Stimulated activated CD8-positive, alpha-beta memory T cell treated with anti-CD3 and anti-CD28 coated beads, Interleukin-15, amount 100 ng/mL, for 48 hours (primary cell): ENCODE measurements around the gene COL16A1.
"Not testable (repeated sequence)": the region's sequence is repeated elsewhere in the genome, so short reads cannot be mapped to it uniquely, and the experiment has no call there.

ENCODE experiments used
- DNase-seq, 2 donors: peaks; one replicate each; pipeline ENCODE4 v3.0.0-alpha.2; 2020; ENCODE audit warnings: low read depth in 2 of 2

The COL16A1 gene

DNA sequence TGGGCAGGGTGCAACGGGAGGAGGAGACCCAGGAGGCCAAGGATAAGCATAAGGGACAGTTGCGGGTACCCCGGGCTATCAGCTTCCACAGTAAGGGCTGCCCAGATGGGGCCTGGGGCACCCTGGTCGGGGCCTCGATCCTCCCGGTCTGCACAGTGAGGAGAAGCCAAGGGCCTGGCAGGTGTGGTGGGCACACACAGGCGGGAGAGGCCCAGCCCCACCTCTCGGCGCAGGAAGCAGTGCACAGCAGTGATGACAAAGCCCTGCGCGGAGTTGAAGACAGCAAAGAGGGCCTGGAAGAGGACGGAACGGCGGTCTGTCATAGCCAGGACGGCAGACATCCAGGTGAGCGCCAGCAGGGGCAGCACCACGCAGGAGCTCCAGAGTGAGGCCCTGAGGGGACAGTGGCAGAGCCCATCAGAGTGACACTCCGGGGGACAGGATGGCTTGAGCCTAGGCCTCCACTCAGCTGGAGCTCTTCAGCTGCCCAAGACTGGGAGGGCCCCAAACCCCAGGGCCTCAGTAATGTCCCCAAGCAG lies 29.0 kb upstream of the COL16A1 start:
- no peak for DNase-seq

DNA sequence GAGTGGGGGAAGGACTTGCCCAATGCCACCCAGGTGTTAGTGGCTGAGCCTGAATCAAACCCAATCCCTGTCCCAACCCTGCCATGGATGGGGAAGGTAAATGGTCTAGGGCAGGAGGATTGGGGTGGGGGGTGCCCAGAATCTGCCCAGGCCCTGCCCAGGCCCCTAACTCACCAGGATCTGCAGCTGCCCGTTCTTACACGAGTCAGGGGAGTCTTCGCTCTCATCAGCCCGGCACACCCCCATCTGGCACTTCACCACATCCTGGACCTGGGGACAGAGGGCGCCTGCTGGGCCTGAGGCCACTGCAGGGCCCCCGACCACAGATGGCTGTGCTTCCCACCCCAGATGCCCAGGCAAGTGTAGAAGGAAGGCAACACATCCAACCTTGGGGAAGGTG lies 28.5 kb upstream of the COL16A1 start:
- no peak for DNase-seq

DNA sequence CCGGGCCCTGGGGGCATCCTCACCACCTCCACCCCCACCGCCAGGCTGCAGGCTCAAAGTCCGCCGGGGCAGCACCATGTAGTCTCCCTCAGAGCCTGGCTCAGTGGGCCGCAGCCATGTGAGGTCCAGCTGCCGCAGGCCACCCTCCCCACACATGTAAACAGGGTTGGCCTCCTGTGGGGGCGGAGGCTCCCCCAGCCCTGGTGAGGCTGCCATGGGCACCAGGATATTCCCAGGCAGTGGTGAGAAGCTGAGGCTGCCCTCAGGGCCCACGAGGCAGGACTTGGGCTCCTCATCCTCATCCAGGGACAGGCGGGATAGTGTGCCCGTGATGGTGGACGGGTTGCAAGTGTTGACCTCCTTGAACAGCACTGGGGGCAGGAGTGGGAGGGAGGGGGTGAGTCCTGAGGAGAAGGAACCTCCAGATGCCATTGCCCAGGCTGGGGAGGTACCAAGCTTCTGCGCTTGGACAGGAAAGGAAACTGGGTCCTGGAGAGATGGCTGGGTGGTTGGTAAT lies 27.3 kb upstream of the COL16A1 start:
- DNase-seq: no peak

DNA sequence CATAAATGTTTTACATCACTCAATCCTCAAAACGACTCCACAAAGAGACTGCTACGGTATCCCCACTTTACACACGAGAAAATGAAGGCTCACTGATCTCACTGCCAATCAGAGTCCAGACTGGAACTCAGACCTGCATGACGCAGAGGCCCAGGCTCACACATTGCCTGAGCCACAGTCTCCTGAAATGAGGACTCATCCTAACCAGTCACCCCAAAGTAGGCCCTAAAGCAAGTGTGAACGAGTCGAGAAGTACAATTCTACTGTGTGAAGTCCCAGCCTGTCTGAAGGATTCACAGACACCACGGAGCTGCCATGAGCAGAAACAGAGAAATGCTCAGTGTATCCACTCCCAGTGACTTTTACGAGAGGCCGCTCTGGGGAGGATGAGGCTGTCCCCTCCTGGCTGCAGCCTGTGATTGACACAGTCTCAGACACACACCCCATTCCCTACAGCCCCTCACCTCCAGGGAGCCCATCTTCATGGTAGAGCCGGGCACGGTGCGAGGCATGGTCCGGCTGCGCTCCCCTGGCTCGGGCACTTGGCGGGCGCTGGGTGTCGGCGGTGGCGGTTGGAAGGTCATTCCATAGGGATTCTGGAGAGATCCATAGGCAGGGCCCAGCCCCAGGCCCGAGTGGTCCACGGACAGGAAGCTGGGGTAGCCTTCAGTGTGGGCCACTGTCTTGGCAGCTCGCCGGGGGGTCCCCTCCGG lies 26.7 kb upstream of the COL16A1 start:
- DNase-seq: no peak

DNA sequence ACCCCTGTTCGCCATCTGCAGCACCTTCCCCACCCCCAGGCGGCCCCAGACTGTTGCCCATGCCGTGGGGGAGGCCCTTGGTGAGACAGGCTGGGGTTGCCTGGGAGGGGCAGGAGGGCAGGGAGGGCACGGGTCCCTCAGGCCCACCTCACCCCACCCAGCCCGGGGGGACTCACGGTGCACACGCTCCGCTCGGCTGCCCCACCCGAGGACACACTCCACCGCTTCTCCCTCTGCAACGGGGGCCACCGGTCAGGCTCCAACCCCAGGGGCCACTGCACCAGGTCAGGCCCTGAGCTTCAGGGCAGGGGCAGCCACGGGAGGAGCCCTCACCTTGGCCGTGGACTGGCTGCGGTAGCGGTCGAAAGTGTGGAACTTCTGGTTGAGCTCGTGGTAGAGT lies 24.0 kb upstream of the COL16A1 start:
- DNase-seq: no peak

DNA sequence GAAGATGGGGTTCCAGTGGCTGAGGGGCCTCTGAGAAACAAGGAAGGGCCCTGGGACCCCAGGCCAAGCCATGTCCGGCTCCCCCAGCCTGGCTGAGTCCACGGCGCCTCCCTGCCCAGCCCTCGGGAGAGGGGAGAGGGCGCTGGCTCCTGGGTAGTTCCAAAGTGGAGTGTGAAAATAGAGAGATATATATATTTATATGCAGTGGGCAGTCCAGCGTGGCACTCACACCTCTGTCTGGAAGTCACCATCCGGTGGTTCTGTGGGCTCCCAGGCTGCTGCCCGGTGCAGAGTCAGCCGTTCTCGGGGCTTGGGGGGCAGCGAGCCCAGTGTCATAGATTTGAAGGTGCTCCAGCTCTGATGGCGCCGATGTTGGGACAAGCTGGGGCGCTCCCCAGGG lies 23.4 kb upstream of the COL16A1 start:
- no peak for DNase-seq

DNA sequence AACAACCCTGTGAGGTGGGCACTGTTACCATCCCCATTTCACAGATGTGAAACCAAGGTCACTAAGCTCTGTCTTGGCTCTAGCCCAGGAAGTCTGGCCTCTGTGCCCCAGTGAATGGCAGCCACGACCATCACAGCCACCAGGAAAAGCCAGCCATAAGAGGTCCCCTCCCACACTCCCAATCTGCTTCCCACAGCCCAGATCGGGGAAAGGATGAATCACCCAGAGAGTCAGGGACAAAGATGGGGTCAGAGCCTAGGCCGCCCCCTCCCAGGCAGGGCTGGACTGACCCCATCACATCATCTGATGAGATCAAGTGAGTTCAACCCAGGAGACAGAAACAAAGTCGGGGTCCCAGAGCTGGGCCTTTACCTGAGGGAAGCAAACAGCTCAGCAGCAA lies 22.9 kb upstream of the COL16A1 start:
- DNase-seq: no peak

DNA sequence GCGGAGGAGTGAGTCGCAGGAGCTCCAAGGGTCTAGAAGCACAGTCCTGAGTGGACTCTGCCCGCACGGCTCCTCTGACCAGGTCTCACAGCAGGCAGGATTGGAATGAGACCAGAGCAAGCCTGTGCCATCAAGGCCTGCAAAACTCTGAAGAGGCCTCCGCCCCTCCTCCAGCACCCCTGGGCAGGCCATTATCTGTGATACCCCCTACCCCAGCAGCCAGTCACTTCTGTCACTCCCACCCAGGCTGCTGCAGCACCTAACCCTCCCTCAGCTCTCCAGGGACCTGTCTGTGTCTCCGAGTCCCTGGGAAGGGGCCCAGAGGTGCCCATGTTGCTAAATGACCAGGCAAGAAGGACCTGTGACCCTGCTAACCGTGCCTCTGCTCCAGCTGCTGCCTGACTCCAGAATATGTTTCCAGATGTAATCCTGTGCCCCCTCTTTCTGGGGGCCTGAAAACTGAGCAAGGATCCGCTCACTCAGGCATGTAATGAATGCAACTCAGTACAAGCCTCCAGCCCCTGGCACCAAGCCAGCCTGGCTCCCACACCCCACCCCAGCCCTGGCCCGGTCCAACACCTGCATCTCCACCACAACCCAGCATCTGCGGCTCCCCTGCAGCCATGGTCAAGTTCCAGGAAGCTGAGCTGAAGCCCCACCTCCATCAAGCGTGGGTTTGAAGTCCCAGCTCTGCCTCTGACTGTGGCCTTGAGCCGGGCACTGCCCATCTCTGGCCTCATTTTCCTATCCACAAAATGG lies 22.1 kb upstream of the COL16A1 start:
- no peak for DNase-seq

DNA sequence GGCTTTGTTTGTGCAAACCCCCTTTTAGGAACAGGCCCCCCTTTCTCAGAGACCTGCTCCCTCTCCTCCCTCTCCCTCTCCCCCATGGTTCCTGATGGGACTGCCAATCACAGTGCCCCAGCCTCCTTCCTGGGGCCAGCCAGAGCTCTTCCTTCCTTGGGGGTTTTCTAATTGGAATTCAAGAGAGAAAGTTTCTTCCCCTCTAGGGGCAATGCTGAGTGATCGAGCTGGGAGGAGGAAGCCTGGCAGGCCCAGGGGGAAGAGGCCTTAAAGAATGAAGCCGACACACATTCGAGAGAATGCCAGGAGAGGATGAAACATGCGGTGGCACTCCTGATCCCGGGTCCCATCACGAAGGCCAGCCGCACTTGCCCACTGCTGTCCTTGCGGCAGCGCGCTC lies 21.3 kb upstream of the COL16A1 start:
- no peak for DNase-seq

DNA sequence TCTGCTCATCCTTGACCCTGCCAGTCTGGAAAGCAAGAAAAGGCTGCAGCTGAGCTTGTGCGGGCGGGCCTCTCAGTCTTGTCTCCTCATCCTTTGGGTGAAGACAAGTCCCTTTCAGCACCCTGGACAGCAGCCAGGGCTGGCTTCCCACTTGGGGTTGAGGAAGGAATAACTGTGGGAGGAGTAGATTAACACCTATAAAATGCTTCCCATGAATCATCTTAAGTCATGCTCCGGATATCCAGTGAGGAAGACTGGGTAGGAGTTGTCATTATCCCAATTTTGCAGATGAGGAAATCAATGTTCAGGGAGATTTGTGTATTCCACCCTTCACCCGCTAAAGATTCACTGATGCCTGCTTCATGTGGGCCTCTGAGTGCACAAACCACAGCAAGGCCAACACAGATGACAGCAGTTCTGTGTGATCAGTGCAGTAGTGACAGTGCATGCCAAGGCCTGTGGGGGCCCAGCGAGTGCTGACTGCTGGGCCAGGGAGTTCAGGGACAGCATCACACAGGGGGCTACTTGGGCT lies 20.1 kb upstream of the COL16A1 start:
- DNase-seq: no peak

DNA sequence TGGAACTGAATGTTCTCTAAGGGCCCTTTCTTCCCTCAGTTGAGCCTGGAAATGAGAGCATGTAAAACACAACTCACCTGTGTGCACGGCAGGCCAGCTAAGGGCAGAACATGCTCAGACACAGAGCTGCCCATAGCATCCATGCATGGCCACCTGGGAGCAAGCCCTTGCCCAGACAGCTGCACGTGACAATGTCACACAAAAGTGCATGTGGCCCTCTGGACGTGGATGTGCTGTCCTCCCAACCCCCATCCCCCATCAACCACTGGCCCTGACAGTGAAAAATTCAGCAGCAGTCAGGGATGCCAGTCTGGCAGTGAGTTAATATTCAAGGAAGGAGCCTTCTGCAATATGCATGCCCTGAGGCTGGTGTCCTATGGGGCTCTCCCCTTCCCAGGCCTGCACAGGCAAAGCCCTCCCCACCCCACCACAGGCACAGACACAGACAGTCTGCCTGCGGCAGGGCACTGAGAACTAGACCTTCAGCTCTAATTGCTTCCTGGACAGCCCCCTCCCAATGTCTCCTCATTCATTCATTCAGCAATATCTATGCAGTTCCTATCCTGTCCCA lies 14.6 kb upstream of the COL16A1 start:
- DNase-seq: no peak

DNA sequence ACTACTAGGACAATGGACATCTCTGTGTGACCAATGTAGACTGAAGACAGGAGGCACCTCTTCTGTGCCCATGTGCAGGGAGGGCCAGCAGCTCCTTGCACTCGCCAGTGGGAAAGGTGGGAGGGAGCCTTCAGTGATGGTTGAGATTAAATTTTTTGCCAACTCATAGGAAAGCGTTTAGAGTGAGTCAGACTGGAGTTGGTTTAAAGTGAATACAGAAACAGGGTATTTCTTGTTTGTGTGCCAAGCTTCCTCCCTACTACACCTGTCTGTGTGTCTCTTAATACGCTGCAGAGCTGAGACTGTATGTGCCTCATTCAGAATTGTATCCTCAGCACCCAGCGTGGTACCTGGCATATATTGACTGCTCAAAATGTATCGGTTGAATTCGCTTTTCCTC lies 13.5 kb upstream of the COL16A1 start:
- no peak for DNase-seq

DNA sequence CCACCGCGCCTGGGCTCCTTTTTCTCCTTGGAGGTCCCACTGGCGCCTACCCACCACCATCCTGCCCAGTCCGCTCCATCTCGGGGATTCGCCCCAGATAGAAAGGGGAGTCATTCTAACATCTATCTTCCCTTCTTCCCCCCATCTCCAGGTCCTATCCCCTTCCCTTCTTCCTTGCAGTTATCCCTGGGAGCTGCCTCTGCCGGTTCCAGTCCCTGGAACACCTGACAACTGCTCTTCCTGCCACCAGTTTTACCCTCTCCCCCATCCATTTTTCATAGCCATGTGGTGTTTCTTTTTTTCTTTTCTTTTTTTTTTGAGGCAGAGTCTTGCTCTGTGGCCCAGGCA lies 12.0 kb upstream of the COL16A1 start:
- DNase-seq: no peak

DNA sequence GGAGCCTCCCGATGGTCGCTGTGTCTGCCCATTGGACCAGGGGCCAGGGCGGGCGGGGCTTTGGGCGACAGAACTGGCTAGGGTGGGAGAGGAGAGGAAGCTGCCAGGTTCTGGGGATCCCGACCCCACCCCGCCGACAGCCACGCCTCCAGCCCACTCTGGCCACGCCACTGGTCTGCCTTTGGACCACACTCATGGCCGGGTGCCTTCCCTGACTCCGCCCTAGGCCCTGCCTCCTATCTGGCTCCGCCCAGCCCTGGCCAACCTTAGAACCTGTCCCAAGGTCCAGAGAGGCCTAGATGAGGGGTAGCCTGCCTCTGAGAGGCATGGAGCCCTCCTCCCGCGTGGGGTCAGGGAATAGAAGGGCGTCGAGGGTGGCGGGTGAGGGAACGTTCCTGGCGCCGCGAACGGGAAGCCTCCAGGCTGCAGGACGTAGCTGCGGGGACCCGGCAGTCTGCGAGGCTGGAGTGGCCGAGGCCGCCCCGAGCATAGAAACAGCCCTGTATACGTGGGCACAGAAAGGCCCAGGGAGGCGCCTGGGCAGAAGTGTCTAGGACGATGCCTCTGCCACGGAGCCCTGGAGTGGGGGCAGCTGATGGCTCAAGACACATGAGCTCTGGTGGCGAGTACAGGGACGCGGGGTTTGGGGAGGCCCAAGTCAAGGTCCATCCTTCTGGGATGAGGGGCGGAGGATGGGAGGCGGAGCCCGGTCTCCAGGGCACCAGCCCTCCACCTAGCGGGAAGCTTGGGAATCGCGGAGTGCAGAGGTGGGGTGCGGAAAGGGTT lies 11.5 kb upstream of the COL16A1 start:
- DNase-seq: peak in 1 of 2 donors; percentile 26

DNA sequence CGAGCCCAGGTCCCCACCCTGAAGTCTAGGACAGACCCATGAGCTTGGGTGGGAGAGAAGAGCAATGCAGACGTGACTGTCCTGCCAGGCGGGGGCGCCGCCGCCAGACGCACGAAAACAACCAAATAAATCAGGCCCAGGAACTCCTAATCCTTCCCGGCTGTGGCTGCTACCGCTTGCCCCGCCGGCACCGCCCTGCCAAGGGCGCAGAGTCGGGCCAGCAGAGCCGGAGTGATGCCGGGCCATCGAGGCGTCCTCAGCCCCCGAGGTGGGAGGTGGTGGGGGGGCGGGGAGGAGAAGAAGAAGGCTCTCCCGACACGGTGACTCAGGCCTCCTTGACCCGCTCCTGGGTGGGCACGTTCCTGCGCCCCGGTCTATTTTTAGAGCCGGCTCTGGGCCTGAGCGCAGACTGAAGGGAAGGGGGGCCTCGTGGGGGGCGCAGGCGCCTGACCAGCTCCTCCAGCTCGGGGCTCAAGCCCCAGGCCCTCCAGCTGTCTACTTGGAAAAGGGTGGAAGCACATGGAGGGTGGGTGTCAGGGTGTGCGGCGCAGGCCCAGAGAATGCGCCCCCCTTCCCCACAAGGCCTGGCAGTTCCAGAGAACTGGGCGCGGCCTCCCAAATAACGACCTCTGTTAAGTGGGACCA lies 10.7 kb upstream of the COL16A1 start:
- no peak for DNase-seq

DNA sequence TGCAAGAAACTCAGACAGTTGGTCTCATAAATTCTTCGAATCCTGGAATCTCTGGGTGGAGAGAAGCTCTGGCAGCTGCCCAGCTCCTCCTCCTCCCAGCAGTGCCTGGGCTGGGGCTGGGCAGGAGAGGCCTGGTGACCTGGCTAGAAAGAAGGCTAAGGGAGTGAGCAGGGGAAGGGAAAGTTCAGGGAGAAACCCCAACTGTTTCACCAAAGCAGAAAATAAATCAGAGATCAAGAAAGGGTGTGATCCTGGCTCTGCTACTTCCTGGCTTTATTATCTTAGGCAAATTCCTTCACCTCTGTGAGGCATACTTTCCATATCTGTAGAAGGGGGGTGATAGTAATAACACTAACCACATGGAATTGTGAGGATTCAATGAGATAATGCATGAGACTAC lies 8.8 kb upstream of the COL16A1 start:
- DNase-seq: no peak

DNA sequence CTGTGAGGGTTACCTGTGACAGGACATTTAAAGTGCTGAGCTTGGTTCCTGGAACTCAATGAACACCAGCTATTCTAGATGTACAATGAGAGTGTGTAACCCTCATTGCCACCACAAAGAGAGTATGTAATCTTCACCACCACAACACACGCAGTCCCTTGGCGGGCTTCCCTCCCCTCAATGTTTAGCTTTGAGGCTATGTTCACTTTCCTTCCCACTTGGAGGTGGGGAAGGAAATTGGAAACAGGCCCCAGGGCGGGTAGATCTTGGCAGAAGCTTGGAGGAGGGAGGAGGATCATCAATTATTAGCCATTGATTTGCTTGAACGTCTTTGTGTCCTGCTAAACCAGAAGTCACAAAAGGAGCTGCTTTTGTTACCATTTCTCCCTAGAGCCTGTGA lies 8.3 kb upstream of the COL16A1 start:
- no peak for DNase-seq

DNA sequence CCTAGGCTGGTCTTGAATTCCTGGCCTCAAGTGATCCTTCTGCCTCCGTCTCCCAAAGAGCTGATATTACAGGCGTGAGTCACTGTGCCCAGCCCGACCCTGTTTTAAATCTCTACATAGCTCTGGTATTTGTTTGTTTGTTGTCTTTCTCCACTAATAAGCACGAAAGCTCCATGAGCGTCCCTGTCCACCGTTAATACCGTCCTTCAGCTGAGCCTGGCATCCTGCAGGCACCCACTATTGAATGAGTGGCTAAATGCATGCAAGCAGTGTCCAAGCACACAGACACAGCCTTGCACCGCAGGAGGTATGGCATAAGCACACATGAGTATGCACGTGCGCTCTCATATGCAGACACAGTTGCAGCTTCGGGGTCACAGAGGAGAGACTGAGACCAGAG lies 4.5 kb upstream of the COL16A1 start:
- DNase-seq: no peak

DNA sequence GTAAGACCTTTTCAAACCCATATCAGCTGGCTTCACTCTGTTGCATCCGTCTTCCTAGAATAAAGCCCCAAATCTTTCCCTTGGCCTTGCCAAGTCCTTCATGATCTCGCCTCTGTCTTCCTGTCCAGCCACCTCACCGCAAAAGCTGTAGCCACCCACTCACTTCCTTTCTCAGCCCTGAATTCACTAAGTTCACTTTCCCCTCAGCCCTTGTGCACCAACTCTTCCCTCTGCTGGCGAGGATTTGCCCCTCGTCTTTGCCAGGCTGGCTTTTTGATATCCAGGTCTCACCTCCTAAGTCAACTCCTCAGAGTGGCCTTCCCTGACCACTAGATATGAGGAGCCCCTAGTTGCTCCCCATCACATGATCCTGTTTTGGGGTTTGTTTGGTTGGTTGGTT lies 3.9 kb upstream of the COL16A1 start:
- no peak for DNase-seq

DNA sequence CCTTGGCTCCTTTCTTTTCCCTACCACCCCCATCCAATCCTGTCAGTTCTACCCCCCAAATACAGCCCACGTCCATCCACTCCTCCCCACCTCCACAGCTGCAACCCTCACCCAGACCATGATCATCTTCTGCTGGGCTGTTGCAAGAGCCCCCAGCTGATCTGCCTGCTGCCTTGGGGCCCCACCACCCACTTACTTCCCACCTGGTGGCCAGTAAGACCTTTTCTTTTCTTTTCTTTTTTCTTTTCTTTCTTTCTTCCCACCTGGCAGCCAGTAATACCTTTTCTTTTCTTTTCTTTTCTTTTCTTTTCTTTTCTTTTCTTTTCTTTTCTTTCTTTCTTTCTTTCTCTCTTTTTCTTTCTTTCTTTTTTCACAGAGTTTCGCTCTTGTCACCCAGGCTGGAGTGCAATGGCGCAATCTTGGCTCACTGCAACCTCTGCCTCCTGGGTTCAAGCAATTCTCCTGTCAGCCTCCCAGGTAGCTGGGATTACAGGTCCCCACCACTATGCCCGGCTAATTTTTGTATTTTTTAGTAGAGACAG lies 3.3 kb upstream of the COL16A1 start:
- not testable (repeated sequence) for DNase-seq
